Right atrium auricular region (tissue), 2 donors: Measurements from ENCODE around the gene CRY1. TPM values are rescaled to one million over a fixed set of nuclear protein-coding genes. Genes with fewer than 3 reads are reported as not detected.
A peak's percentile ranks its signal among the peaks of the same experiment; 100 is the strongest.

Experiments
- DNase-seq: peaks from one replicate; pipeline ENCODE4 v3.0.0-alpha.2; 2019; ENCODE audit warnings: low spot score
- H3K27ac ChIP-seq, 2 donors: fragments of 200-600 bp; sonication (generic); 1 replicate in 1 of 2; 2 replicates in 1 of 2; pipeline ENCODE4 v1.5.1; 2016 to 2019
- H3K27me3 ChIP-seq, 2 donors: fragments of 200-600 bp; sonication (generic); one replicate each; pipeline versions ENCODE4 v1.5.1 to v1.6.0; 2017 to 2019
- H3K36me3 ChIP-seq: fragments of 200-600 bp; sonication (generic); one replicate; pipeline ENCODE4 v1.5.1; 2016
- H3K4me1 ChIP-seq, 2 donors: fragments of 200-600 bp; sonication (generic); one replicate each; pipeline versions ENCODE4 v1.5.1 to v1.6.0; 2017 to 2019
- H3K4me3 ChIP-seq, 2 donors: fragments of 200-600 bp; sonication (generic); 1 replicate in 1 of 2; 2 replicates in 1 of 2; pipeline ENCODE4 v1.5.1; 2017 to 2019; ENCODE audit warnings: mild to moderate bottlenecking in 1 of 2, moderate library complexity in 1 of 2
- H3K9me3 ChIP-seq, 2 donors: fragments of 200-600 bp; sonication (generic); one replicate each; pipeline ENCODE4 v1.5.1; 2019
- total RNA-seq, 2 donors: library from RNA; depleted of rRNA; stranded (reverse); fragments of >200 nt; gene quantifications; one replicate each; pipeline ENCODE4 v1.1.0, GENCODE V29; 2016
- TF ChIP-seq, protein P1 (sequence below), 2 donors: fragments of 200-600 bp; sonication (generic); IDR thresholded peaks; one replicate each; pipeline ENCODE4 v1.5.1; 2019; ENCODE audit warnings: antibody characterized with exemption in 2 of 2

The CRY1 gene
- 10 to 100 TPM; 16.2 to 23.7 TPM for total RNA-seq

GRCh38 chr12:107093417-107094182 is at the start of gene CRY1:
Gene CRY1 (minus strand): TSS chr12:107093549. CDS start chr12:107092961, 588 bp downstream.
- Histone ChIP-seq H3K9me3 (peaks cover 0 to 5% of the 10 kb centered on the region in 2 donors), H3K27ac (peak within 1 kb of the TSS; percentile 98 to 100), H3K27me3 (no peaks in the 10 kb centered on the region), H3K4me1 (peaks cover 0 to 30% of the 10 kb centered on the region in 2 donors), H3K4me3 (peak within 1 kb of the TSS; percentile 82 to 95), H3K36me3 (no peaks in the 10 kb centered on the region)
- DNase-seq = peak; percentile 96
- TF ChIP-seq, protein P1, sequence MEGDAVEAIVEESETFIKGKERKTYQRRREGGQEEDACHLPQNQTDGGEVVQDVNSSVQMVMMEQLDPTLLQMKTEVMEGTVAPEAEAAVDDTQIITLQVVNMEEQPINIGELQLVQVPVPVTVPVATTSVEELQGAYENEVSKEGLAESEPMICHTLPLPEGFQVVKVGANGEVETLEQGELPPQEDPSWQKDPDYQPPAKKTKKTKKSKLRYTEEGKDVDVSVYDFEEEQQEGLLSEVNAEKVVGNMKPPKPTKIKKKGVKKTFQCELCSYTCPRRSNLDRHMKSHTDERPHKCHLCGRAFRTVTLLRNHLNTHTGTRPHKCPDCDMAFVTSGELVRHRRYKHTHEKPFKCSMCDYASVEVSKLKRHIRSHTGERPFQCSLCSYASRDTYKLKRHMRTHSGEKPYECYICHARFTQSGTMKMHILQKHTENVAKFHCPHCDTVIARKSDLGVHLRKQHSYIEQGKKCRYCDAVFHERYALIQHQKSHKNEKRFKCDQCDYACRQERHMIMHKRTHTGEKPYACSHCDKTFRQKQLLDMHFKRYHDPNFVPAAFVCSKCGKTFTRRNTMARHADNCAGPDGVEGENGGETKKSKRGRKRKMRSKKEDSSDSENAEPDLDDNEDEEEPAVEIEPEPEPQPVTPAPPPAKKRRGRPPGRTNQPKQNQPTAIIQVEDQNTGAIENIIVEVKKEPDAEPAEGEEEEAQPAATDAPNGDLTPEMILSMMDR (IDR thresholded peaks at IDR 0.05) = no peak

- TF ChIP-seq, protein P1 (IDR thresholded peaks at IDR 0.05) = no peak
- no peak for DNase-seq
- H3K9me3 ChIP-seq = no peaks in the 10 kb centered on the region
- H3K27me3 ChIP-seq = no peaks in the 10 kb centered on the region
- H3K27ac ChIP-seq = no peak overlapping the region
- no peak overlapping the region for H3K4me3 ChIP-seq
- H3K4me1 ChIP-seq = no peaks in the 10 kb centered on the region
- H3K36me3 ChIP-seq = no peaks in the 10 kb centered on the region
Measured at GRCh38 chr12:107139787-107140186, 46.4 kb upstream of the CRY1 start.

- H3K36me3 ChIP-seq = no peaks in the 10 kb centered on the region
- H3K27ac ChIP-seq = no peak overlapping the region
- no peaks in the 10 kb centered on the region for H3K4me1 ChIP-seq
- H3K27me3 ChIP-seq = no peaks in the 10 kb centered on the region
- H3K4me3 ChIP-seq = no peak overlapping the region
- TF ChIP-seq, protein P1 (IDR thresholded peaks at IDR 0.05) = no peak
- DNase-seq = no peak
- H3K9me3 ChIP-seq = no peaks in the 10 kb centered on the region
Measured at GRCh38 chr12:107138990-107139389, 45.6 kb upstream of the CRY1 start.

DNA sequence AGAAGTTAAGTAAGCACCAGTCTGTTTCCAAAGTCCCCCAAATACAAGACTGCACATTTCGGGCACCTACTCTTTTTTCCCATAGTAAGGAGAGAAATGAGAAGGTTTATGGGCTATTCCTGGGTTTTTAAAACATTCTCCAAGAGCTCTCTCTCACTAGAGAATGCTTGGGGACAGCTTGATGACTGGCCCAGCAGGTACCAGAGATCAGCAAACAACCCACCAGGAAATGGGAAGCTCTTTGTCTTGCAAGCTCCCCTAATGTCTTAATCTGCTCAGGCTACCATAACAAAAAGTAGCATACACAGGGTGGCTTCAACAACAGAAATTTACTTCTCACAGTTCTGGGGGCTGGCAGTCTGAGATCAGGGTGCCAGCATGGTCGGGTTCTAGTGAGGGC is 41.8 kb upstream of the CRY1 start:
- no peak for DNase-seq
- H3K27ac ChIP-seq = no peak overlapping the region
- H3K27me3 ChIP-seq = no peaks in the 10 kb centered on the region
- no peaks in the 10 kb centered on the region for H3K4me1 ChIP-seq
- H3K9me3 ChIP-seq = no peaks in the 10 kb centered on the region
- H3K4me3 ChIP-seq = no peak overlapping the region
- TF ChIP-seq, protein P1 (IDR thresholded peaks at IDR 0.05) = no peak
- no peaks in the 10 kb centered on the region for H3K36me3 ChIP-seq

GRCh38 chr12:107134558-107134957 is 41.2 kb upstream of the CRY1 start:
- no peaks in the 10 kb centered on the region for H3K27me3 ChIP-seq
- no peak overlapping the region for H3K4me3 ChIP-seq
- DNase-seq = no peak
- no peak overlapping the region for H3K27ac ChIP-seq
- no peaks in the 10 kb centered on the region for H3K4me1 ChIP-seq
- TF ChIP-seq, protein P1 (IDR thresholded peaks at IDR 0.05) = peak in 1 of 2 donors; percentile 13
- no peaks in the 10 kb centered on the region for H3K9me3 ChIP-seq
- H3K36me3 ChIP-seq = no peaks in the 10 kb centered on the region
